Measurements from ENCODE around the gene HSBP1L1.

HSBP1L1 gene

GRCh38 chr18:79945118-79946042, 19.1 kb upstream of the HSBP1L1 start:
- H3K79me2 ChIP-seq (ENCODE audit: insufficient read depth, low read length), result peaks cover 14% of the 10 kb centered on the region; the same call in 1 of the 2 replicates
- H3K27me3 ChIP-seq (ENCODE audit: low read length), result no peaks in the 10 kb centered on the region
- H3K9me2 ChIP-seq (replicated peaks; ENCODE audit: insufficient read depth, low read length), result no peaks in the 10 kb centered on the region
- no peak for TF ChIP-seq EZH2phosphoT487 (conservative IDR thresholded peaks at IDR 0.05; ENCODE audit: low read length)
- TF ChIP-seq, protein P1, sequence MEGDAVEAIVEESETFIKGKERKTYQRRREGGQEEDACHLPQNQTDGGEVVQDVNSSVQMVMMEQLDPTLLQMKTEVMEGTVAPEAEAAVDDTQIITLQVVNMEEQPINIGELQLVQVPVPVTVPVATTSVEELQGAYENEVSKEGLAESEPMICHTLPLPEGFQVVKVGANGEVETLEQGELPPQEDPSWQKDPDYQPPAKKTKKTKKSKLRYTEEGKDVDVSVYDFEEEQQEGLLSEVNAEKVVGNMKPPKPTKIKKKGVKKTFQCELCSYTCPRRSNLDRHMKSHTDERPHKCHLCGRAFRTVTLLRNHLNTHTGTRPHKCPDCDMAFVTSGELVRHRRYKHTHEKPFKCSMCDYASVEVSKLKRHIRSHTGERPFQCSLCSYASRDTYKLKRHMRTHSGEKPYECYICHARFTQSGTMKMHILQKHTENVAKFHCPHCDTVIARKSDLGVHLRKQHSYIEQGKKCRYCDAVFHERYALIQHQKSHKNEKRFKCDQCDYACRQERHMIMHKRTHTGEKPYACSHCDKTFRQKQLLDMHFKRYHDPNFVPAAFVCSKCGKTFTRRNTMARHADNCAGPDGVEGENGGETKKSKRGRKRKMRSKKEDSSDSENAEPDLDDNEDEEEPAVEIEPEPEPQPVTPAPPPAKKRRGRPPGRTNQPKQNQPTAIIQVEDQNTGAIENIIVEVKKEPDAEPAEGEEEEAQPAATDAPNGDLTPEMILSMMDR (IDR thresholded peaks at IDR 0.05; ENCODE audit: insufficient read depth, low read length, poor library complexity, severe bottlenecking), result no peak
- H3K4me2 ChIP-seq (ENCODE audit: low read depth, low read length, poor library complexity, severe bottlenecking), result no peak overlapping the region
- H3K4me3 ChIP-seq (ENCODE audit: insufficient read depth, low read length, poor library complexity, severe bottlenecking), result no peak overlapping the region
- no peaks in the 10 kb centered on the region for H3K9me3 ChIP-seq (ENCODE audit: insufficient read depth, low read length)
- 0 out of 2 replicates have a peak, but pooled peaks cover 7% of the 10 kb centered on the region for H3F3A ChIP-seq (ENCODE audit: insufficient read depth)
- H4K20me1 ChIP-seq (ENCODE audit: low read depth, low read length), result no peaks in the 10 kb centered on the region
- no peaks in the 10 kb centered on the region for H3K36me3 ChIP-seq (ENCODE audit: low read length)
- no peak overlapping the region for H3K9ac ChIP-seq (ENCODE audit: low read length)
- no peak overlapping the region for H3K27ac ChIP-seq (ENCODE audit: low read depth, low read length)
- no peak overlapping the region for H2AFZ ChIP-seq (ENCODE audit: low read depth, low read length, severe bottlenecking)

GRCh38 chr18:79947054-79947755, 17.2 kb upstream of the HSBP1L1 start:
- Histone ChIP-seq H3K27ac (ENCODE audit: low read depth, low read length) (no peak overlapping the region), H2AFZ (ENCODE audit: low read depth, low read length, severe bottlenecking) (no peak overlapping the region), H3F3A (ENCODE audit: insufficient read depth) (0 out of 2 replicates have a peak, but pooled peaks cover 7% of the 10 kb centered on the region), H3K9me2 (replicated peaks; ENCODE audit: insufficient read depth, low read length) (no peaks in the 10 kb centered on the region), H3K4me2 (ENCODE audit: low read depth, low read length, poor library complexity, severe bottlenecking) (no peak overlapping the region), H3K9me3 (ENCODE audit: insufficient read depth, low read length) (no peaks in the 10 kb centered on the region), H3K4me3 (ENCODE audit: insufficient read depth, low read length, poor library complexity, severe bottlenecking) (no peak overlapping the region), H3K9ac (ENCODE audit: low read length) (no peak overlapping the region), H3K79me2 (ENCODE audit: insufficient read depth, low read length) (peaks cover 10% of the 10 kb centered on the region; the same call in 1 of the 2 replicates), H3K27me3 (ENCODE audit: low read length) (no peaks in the 10 kb centered on the region), H4K20me1 (ENCODE audit: low read depth, low read length) (no peaks in the 10 kb centered on the region), H3K36me3 (ENCODE audit: low read length) (no peaks in the 10 kb centered on the region)
- no peak for TF ChIP-seq EZH2phosphoT487 (conservative IDR thresholded peaks at IDR 0.05; ENCODE audit: low read length)
- TF ChIP-seq, protein P1 (IDR thresholded peaks at IDR 0.05; ENCODE audit: insufficient read depth, low read length, poor library complexity, severe bottlenecking), result no peak

DNA sequence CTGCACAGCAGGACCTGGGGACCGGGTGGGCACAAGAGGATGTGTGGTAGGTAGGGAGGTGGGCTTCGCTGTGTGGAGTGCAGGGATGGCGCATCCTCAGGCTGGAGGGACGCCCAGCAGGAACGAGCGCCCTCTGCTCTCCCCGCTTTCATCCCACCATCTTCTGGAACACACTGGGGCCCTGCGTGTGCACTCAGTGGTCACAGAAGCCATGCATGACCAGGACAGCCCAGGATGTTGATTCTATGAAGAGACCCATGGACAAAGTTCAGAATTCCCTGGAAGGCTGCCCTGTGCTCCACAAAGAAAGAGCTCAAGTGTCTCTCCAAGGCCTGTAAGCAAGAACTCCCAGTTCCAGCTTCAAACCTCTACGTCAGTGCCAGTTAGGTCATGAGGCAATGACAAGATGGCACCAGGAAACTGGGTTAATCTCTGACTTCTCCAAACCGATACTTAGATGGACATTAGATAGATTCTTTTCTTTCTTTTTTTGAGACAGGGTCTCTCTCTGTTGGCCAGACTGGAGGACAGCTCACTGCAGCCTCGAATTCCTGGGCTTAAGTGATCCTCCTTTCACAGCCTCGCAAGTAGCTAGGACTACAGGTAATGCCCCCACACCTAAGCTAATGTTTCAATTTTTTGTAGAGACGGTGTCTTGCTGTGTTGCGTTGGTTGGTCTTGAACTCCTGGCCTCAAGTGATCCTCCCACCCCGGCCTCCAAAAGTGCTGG, 16.4 kb upstream of the HSBP1L1 start:
- Histone ChIP-seq H2AFZ (ENCODE audit: low read depth, low read length, severe bottlenecking) (no peak overlapping the region), H3K79me2 (ENCODE audit: insufficient read depth, low read length) (peaks cover 10% of the 10 kb centered on the region; the same call in 1 of the 2 replicates), H3K9ac (ENCODE audit: low read length) (no peak overlapping the region)

More for the DNA sequence above, 16.4 kb upstream of the HSBP1L1 start:
- H3K4me2 ChIP-seq (ENCODE audit: low read depth, low read length, poor library complexity, severe bottlenecking), result no peak overlapping the region
- no peaks in the 10 kb centered on the region for H3K27me3 ChIP-seq (ENCODE audit: low read length)
- TF ChIP-seq EZH2phosphoT487 (conservative IDR thresholded peaks at IDR 0.05; ENCODE audit: low read length), result no peak
- TF ChIP-seq, protein P1 (IDR thresholded peaks at IDR 0.05; ENCODE audit: insufficient read depth, low read length, poor library complexity, severe bottlenecking), result no peak
- no peaks in the 10 kb centered on the region for H4K20me1 ChIP-seq (ENCODE audit: low read depth, low read length)
- H3K36me3 ChIP-seq (ENCODE audit: low read length), result no peaks in the 10 kb centered on the region
- H3K9me3 ChIP-seq (ENCODE audit: insufficient read depth, low read length), result no peaks in the 10 kb centered on the region
- H3K9me2 ChIP-seq (replicated peaks; ENCODE audit: insufficient read depth, low read length), result no peaks in the 10 kb centered on the region
- 0 out of 2 replicates have a peak, but pooled peaks cover 7% of the 10 kb centered on the region for H3F3A ChIP-seq (ENCODE audit: insufficient read depth)
- H3K4me3 ChIP-seq (ENCODE audit: insufficient read depth, low read length, poor library complexity, severe bottlenecking), result no peak overlapping the region
- H3K27ac ChIP-seq (ENCODE audit: low read depth, low read length), result no peak overlapping the region

Measured in SU-DHL-6 (cell line).